Stimulated activated naive CD4-positive, alpha-beta T cell (primary cell): Measurements from ENCODE around the gene ADAM23.

ENCODE experiments used
- DNase-seq, 6 experiments: peaks; one replicate each; lab custom pipeline; 2025; lab: John Stamatoyannopoulos, UW

Gene ADAM23

GRCh38 chr2:206442474-206442832, 879 bp upstream of the ADAM23 start:
- no peak for DNase-seq

- DNase-seq = peak in 2 of 6 experiments; percentile 1 to 18
Observed at GRCh38 chr2:206443735-206444527, 599 bp downstream of the ADAM23 start.

- no peak for DNase-seq
Observed at GRCh38 chr2:206445948-206446347, 2.6 kb downstream of the ADAM23 start.

DNA sequence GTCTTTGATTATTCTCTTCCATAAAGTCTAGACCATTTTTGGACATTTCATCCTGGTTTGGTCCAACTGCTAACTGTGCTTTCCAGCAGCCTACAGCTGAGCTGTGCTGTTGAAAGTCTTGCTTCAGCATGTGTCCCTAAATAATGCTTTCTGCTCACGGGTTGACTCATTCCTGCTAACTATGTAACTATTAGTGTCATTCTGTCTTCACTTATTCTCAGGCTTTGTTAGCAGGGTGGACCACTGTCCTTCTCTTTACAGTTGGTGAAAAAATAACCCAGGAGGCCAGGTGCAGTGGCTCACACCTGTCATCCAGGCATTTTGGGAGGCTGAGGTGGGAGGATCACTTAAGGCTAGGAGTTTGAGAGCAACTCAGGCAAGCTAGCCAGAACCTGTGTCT, 8.9 kb downstream of the ADAM23 start:
- no peak for DNase-seq

DNA sequence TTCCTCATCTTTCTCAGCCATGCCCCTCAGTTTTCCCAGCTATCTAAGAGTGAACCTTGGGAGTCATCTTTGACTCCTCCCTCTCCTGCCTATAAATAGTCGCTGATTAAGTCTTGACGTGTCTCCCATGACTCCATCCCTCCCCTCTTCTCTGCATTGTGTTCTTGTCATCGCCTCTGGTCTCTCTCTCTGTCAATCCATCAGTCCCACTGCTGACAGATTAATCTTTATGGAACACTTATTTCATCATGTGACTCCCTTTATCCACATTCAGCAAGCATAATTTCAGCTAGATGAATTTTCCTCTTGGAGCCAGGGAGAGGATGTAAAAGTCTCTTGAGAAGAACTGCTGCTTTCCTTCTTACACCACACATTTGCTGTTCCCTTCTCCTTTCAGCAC, 9.4 kb downstream of the ADAM23 start:
- DNase-seq = no peak

DNA sequence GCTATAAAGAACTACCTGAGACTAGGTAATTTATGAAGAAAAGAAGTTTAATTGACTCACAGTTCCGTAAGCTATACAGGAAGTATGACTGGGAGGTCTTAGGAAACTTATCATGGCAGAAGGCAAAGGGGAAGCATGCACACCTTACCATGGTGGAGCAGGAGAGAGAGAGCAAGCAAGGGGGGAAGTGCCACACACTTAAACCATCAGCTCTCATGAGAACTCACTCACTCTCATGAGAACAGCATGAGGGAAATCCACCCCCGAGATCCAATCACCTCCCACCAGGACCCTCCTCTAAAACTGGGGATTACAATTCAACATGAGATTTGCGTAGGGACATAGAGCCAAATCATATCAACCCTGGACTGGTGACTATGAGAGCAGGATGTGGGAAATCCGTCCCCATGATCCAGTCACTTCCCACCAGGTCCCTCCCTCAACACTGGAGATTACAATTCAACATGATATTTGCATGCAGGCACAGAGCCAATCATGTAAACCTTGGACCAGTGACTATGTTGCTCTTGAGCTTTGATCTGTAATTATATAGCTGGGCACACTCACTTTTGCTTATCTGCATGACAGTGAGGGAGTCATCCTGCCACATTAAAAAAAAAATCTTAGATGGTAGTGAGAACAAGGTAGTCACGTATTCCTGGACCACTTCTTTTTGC, 12.9 kb downstream of the ADAM23 start:
- no peak for DNase-seq

DNA sequence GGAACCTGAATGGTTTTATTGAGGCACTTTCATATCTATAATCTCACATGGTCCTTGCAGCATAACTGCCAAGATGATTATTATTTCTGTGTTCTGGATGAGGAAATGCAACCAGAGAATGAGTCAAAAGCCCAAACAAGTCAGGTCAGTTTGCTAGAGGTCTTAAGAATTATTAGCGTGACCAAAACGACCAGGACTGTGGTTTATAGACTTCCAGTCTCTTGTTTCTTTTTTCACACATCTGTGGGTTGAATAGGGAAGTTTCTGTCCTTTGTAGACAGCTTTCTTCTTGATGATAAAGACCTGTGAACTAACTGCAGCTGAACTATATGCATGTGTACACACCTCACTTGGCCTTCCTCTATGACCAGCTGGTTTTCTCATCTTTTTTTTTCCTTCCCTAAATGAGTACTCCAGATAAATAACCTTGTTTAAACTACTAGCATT, 13.9 kb downstream of the ADAM23 start:
- no peak for DNase-seq

DNA sequence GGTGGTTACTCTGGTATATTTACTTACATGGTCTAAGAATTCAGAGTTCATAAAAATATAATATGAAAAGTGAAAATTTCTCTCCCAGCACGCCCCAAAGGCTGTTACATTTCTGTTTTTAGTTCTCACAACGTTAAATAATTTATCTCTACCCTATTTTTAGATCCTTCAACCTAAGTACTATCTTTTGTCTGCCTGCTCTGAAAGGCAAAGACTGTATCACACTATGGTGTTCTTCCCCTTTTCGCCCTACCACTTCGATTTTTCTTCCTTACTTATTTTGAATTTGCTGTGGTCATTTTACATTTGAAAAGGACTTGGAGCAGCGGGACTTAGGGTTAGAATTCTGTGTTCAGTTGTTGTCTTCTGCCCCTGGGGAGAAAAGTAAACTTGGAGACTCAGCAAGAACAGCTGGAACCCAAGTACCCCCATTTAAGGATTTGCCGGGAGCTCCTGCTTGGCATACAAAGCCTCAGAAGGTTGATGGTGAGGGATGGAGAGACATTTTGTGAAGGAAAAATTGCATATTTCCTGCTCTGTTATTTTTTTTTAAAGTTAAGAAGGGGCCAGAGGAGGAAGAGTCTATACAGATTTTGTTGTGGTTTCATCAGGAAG, 19.0 kb downstream of the ADAM23 start:
- no peak for DNase-seq

DNA sequence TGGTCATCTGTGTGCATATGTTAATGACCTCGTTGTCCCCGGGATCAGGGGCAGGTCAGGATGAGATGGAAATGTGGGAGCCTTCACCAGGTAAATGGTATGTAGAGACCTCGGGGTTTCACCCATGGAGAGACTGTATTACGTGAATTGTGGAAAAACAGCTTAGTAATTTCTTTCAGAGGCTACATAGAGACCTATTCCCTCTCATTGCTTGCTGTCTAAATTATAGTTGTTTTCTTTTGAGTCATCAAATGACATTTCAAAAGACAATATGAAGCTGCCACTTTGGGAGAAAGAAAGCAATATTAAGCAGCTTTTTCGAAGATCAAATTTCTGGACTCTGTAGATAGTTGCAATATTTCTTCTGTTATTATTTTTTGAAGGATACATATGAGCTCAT, 20.4 kb downstream of the ADAM23 start:
- DNase-seq = no peak

DNA sequence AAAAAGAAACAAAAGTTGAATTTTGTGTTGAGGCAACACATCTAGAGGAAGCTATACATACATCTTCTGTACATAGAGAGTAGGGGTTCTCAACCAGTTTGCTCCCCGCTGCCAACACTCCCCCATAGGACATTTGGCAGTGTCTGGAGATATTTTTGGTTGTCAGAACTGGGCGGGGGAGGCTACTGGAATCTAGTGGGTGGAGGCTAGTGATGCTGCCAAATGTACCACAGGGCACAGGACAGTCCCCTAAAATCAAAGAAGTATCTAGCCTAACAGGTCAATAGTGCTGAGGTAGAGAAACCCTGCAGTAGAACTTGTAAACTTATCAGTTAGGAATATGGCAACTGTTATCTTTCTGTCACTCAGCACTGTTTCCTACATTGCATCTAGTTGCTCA, 21.3 kb downstream of the ADAM23 start:
- no peak for DNase-seq

- no peak for DNase-seq
Observed at GRCh38 chr2:206471524-206472062, 28.3 kb downstream of the ADAM23 start.

DNA sequence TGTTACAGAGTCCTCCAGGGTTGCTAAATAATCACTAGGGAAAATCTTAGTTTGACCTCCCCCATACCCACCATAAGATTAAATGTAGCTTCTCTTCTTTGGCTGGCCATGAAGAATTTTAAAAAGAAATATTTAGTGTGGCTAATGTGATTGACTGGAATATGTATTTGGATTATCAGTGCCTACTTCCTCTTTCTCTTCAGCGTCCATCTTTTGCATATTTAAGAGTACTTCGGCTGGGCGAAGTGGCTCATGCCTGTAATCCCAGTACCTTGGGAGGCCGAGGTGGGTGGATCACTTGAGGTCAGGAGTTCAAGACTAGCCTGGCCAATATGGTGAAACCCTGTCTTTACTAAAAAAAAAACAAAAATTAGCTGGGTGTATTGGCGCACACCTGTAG, 28.8 kb downstream of the ADAM23 start:
- no peak for DNase-seq

GRCh38 chr2:206474099-206474498, 30.8 kb downstream of the ADAM23 start:
- no peak for DNase-seq

GRCh38 chr2:206477296-206477695, 34.0 kb downstream of the ADAM23 start:
- DNase-seq = no peak

GRCh38 chr2:206478340-206478739, 35.0 kb downstream of the ADAM23 start:
- no peak for DNase-seq

DNA sequence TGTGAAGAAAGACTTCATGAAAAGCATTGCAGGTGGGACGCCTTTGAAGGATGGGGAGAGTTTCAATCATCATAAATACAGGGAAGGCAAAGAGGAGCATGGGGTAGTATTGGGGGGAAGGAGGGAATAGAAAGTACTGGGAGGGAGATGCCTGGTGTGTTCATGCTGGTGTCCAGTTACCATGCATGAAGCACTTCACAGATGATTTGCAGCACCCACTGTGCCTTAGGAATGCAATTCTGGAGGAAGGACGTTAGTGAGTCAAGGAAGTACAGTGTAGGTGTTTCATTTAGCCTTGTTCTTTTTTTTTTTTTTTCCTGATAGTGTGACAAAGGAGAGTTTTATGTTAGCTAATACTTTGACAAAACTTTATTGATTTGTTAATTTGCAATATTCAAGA, 36.8 kb downstream of the ADAM23 start:
- no peak for DNase-seq

- DNase-seq = no peak
Observed at GRCh38 chr2:206480620-206481019, 37.3 kb downstream of the ADAM23 start.

GRCh38 chr2:206481056-206481455, 37.7 kb downstream of the ADAM23 start:
- DNase-seq = no peak

- DNase-seq = no peak
Observed at GRCh38 chr2:206482123-206482522, 38.8 kb downstream of the ADAM23 start.

- DNase-seq = no peak
Observed at GRCh38 chr2:206482633-206483032, 39.3 kb downstream of the ADAM23 start.

- no peak for DNase-seq
Observed at GRCh38 chr2:206488053-206488452, 44.7 kb downstream of the ADAM23 start.

- DNase-seq = no peak
Observed at GRCh38 chr2:206488623-206489022, 45.3 kb downstream of the ADAM23 start.

- DNase-seq = no peak
Observed at GRCh38 chr2:206494061-206494460, 50.7 kb downstream of the ADAM23 start.
